GM23248 (cell line): ENCODE results near the gene YPEL1. TPM values are rescaled to one million over a fixed set of nuclear protein-coding genes. Genes with fewer than 3 reads are reported as not detected.

Experiments used
- DNase-seq: peaks from one replicate; pipeline ENCODE4 v3.0.0-alpha.2; 2015
- H2AFZ ChIP-seq: fragments of 200-600 bp; sonication (generic); 2 replicates; pipeline ENCODE4 v1.6.1; 2016; ENCODE audit warnings: antibody characterized with exemption
- H3F3A ChIP-seq: fragments of 200-600 bp; sonication (generic); 2 replicates; pipeline ENCODE4 v1.6.1; 2016; ENCODE audit warnings: mild to moderate bottlenecking, antibody characterized with exemption, mixed run types; ENCODE audit not compliant: insufficient read depth
- H3K27ac ChIP-seq: fragments of 200-600 bp; sonication (generic); 2 replicates; pipeline ENCODE4 v1.5.1; 2016; ENCODE audit warnings: mild to moderate bottlenecking
- H3K27me3 ChIP-seq: fragments of 200-600 bp; sonication (generic); replicated peaks from 2 replicates; pipeline ENCODE4 v1.6.1; 2016; ENCODE audit warnings: mild to moderate bottlenecking; ENCODE audit not compliant: insufficient read depth
- H3K36me3 ChIP-seq: fragments of 200-600 bp; sonication (generic); 2 replicates; pipeline ENCODE4 v1.6.1; 2016; ENCODE audit warnings: low read depth, mild to moderate bottlenecking
- H3K4me1 ChIP-seq: fragments of 200-600 bp; sonication (generic); 2 replicates; pipeline ENCODE4 v1.6.1; 2016; ENCODE audit warnings: mild to moderate bottlenecking; ENCODE audit not compliant: insufficient read depth
- H3K4me2 ChIP-seq: fragments of 200-600 bp; sonication (generic); one replicate; pipeline ENCODE4 v1.6.1; 2016; ENCODE audit warnings: mild to moderate bottlenecking; ENCODE audit not compliant: unreplicated experiment
- H3K4me3 ChIP-seq: fragments of 200-600 bp; sonication (generic); 2 replicates; pipeline ENCODE4 v1.5.1; 2016; ENCODE audit warnings: mild to moderate bottlenecking
- H3K79me2 ChIP-seq: fragments of 200-600 bp; sonication (generic); 2 replicates; pipeline ENCODE4 v1.6.1; 2016; ENCODE audit warnings: mild to moderate bottlenecking; ENCODE audit not compliant: insufficient read depth
- H3K9ac ChIP-seq: fragments of 200-600 bp; sonication (generic); 2 replicates; pipeline ENCODE4 v1.6.1; 2016; ENCODE audit warnings: mild to moderate bottlenecking
- H3K9me2 ChIP-seq: fragments of 200-600 bp; sonication (generic); 2 replicates; pipeline ENCODE4 v1.6.1; 2016; ENCODE audit warnings: mixed run types, mild to moderate bottlenecking, moderate library complexity; ENCODE audit not compliant: insufficient read depth
- H3K9me3 ChIP-seq: fragments of 200-600 bp; sonication (generic); one replicate; pipeline ENCODE4 v1.6.1; 2017; ENCODE audit warnings: low read depth
- H4K20me1 ChIP-seq: fragments of 200-600 bp; sonication (generic); 2 replicates; pipeline ENCODE4 v1.6.0; 2016; ENCODE audit not compliant: insufficient read depth
- EZH2 ChIP-seq: fragments of 200-600 bp; sonication (generic); IDR thresholded peaks from 2 replicates; pipeline ENCODE4 v1.6.1; 2018; ENCODE audit warnings: antibody characterized with exemption, mild to moderate bottlenecking; ENCODE audit not compliant: insufficient read depth, poor library complexity, severe bottlenecking
- EZH2phosphoT487 ChIP-seq: fragments of 200-600 bp; sonication (generic); IDR thresholded peaks from 2 replicates; pipeline ENCODE4 v1.6.1; 2018; ENCODE audit warnings: antibody characterized with exemption, moderate library complexity, mild to moderate bottlenecking, low read depth; ENCODE audit not compliant: insufficient read depth
- WGBS, 2 experiments: methylation state at CpG; one replicate each; pipeline ENCODE4 v1.1.6; 2015 to 2017; ENCODE audit warnings: low lambda C conversion rate in 2 of 2, low coverage in 1 of 2; ENCODE audit errors: missing lambda C conversion rate in 2 of 2; 5-methylcytosine and 5-hydroxymethylcytosine counted together
- in situ Hi-C: fragments of 300-500 bp; cut with MboI; formaldehyde crosslinking; loops from 2 replicates; pipeline ENCODE4 v1.15.0; 2020
- polyA plus RNA-seq: library from polyadenylated mRNA; unstranded; fragments of >200 nt; fragmentation: Nextera tagmentation; extraction: Ambion mirVana; gene quantifications from 2 replicates; pipeline ENCODE4 v1.2.1, GENCODE V29; 2016
- total RNA-seq: library from RNA; depleted of rRNA; stranded (reverse); fragments of >200 nt; shearing (Covaris generic); gene quantifications from 2 replicates; pipeline ENCODE4 v1.2.3, GENCODE V29; 2014

The YPEL1 gene
- total and polyA plus RNA-seq, 2 experiments from 2014 or later: 0.22 to 1.1 TPM

DNA sequence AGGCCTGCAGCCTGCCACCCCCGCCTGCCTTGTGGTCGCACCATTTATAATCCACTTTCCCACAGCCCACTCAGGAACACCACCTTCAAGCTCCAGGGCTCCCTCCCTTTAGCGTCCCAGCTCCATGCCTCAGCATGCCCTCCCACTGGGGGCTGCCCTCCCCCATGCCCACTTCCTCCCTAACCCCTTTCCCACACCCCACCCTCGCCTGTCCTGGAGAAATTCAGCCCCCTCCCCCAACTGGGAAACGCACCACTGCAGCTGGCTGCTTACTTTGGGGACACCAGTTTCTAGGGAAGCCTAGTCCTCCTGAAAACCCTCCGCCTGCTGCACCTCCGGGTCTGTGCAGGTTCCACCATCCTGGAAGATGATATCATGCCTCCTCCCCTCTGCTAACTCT is 3.4 kb upstream of the YPEL1 start:
- H3K9me3 ChIP-seq: no peaks in the 10 kb centered on the region
- H3K36me3 ChIP-seq: no peaks in the 10 kb centered on the region
- no peak overlapping the region for H3K27ac ChIP-seq
- H3K4me1 ChIP-seq: 0 out of 2 replicates have a peak, but pooled peaks cover 3% of the 10 kb centered on the region
- 48 to 55% methylated on average over 6 to 7 of the region's 7 CpGs for WGBS, 2 experiments
- no peaks in the 10 kb centered on the region for H3K79me2 ChIP-seq
- no peak overlapping the region for H3K4me3 ChIP-seq
- TF ChIP-seq EZH2: no peak
- no peak for TF ChIP-seq EZH2phosphoT487
- no peak overlapping the region for H2AFZ ChIP-seq
- no peaks in the 10 kb centered on the region for H3F3A ChIP-seq
- no peak for DNase-seq
- H3K9me2 ChIP-seq: no peaks in the 10 kb centered on the region
- no peak overlapping the region for H3K4me2 ChIP-seq
- no peaks in the 10 kb centered on the region for H4K20me1 ChIP-seq
- H3K9ac ChIP-seq: no peak overlapping the region
- no peaks in the 10 kb centered on the region; the same call in 1 of the 2 replicates for H3K27me3 ChIP-seq
- in situ Hi-C loops: no loop called here

DNA sequence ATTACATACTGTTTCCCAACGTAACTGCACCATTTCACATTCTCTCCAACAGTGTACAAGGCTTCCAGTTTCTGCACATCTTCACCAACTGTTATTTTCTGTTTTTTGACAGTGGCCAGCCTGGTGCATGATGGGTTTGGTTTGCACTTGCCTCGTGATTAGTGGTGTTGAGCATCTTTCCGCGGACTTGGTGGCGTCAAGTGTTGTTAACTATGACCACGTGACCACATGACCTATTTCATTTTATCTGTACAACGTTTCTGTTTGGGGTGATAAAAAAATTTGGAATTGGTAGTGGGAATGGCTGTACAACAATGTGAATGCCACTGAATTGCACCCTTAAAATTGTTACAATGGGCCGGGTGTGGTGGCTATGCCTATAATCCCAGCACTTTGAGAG is 2.5 kb upstream of the YPEL1 start:
- Histone ChIP-seq H3K4me2 (no peak overlapping the region), H3K27ac (no peak overlapping the region), H4K20me1 (no peaks in the 10 kb centered on the region), H3K4me1 (0 out of 2 replicates have a peak, but pooled peaks cover 3% of the 10 kb centered on the region), H2AFZ (no peak overlapping the region), H3K4me3 (no peak overlapping the region), H3K36me3 (no peaks in the 10 kb centered on the region), H3K9me3 (no peaks in the 10 kb centered on the region), H3K9me2 (no peaks in the 10 kb centered on the region), H3K27me3 (no peaks in the 10 kb centered on the region; the same call in 1 of the 2 replicates), H3K9ac (no peak overlapping the region), H3K79me2 (no peaks in the 10 kb centered on the region), H3F3A (no peaks in the 10 kb centered on the region)
- WGBS, 2 experiments: 63 to 67% methylated on average over 8 of the region's 8 CpGs
- no peak for DNase-seq
- TF ChIP-seq EZH2 (no peak), EZH2phosphoT487 (no peak)
- in situ Hi-C loops: no loop called here

DNA sequence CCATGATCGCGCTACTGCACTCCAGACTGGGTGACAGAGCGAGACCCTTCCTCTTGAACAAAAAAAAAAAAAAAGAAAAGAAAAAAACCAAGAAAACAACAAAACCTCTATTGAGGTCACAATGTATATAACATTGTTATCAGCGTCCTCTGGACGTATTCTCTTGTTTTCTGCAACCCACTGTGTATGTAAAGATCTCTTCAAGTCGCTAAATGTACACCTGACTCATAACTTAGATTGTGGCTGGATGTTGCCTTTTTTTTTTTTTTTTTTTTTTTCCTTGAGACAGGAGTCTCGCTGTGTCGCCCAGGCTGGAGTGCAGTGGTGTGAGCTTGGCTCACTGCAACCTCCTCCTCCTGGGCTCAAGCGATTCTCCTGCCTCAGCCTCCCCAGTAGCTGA is 1.4 kb upstream of the YPEL1 start:
- 0 out of 2 replicates have a peak, but pooled peaks cover 3% of the 10 kb centered on the region for H3K4me1 ChIP-seq
- WGBS, 2 experiments: 69 to 72% methylated on average over 9 of the region's 9 CpGs
- H3K36me3 ChIP-seq: no peaks in the 10 kb centered on the region
- H3K4me2 ChIP-seq: no peak overlapping the region
- no peaks in the 10 kb centered on the region for H3K9me2 ChIP-seq
- no peak overlapping the region for H3K4me3 ChIP-seq
- H4K20me1 ChIP-seq: no peaks in the 10 kb centered on the region
- no peak for TF ChIP-seq EZH2
- no peak for TF ChIP-seq EZH2phosphoT487
- H3K79me2 ChIP-seq: no peaks in the 10 kb centered on the region
- DNase-seq: no peak
- no peak overlapping the region for H2AFZ ChIP-seq
- in situ Hi-C loops: no loop called here
- no peaks in the 10 kb centered on the region for H3K9me3 ChIP-seq
- peaks cover 4% of the 10 kb centered on the region; the same call in 1 of the 2 replicates for H3K27me3 ChIP-seq
- no peak overlapping the region for H3K9ac ChIP-seq
- H3F3A ChIP-seq: no peaks in the 10 kb centered on the region
- no peak overlapping the region for H3K27ac ChIP-seq

DNA sequence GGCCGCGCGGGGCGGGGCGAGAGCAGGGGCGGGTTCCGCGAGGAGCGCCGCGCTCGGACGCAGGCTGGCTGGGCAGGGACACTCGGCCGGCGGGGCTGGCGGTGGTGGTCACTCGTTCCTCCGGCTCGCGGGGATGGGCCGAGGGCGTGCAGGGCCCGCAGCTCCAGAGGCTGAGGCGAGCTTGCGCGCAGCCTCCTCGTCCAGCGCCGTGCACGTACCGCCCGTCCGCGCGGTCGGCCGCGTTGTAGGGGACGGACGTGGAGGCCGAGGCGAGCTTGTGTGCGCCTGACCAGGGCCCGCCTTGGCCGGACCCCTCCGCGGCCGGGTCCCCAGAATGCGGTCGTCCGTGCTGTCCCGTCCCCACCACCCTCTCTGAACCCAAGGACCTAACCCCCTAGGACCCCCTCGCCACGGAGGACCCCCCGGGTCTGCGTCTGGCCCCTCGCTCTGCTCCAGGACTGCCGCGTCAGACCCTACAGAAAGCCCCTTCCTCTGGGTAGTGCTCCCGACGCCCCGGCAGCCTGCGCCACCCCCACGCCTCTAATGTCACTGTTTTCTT is 569 bp upstream of the YPEL1 start:
- H3F3A ChIP-seq: no peaks in the 10 kb centered on the region
- no peak for DNase-seq
- H3K4me1 ChIP-seq: 0 out of 2 replicates have a peak, but pooled peaks cover 3% of the 10 kb centered on the region
- H4K20me1 ChIP-seq: no peaks in the 10 kb centered on the region
- in situ Hi-C loops: no loop called here
- peak overlapping the region; percentile 76 for H3K4me3 ChIP-seq
- TF ChIP-seq EZH2: no peak
- no peak for TF ChIP-seq EZH2phosphoT487
- WGBS, 2 experiments: 12 to 21% methylated on average over 43 of the region's 65 CpGs
- H3K4me2 ChIP-seq: peak overlapping the region; percentile 24
- no peak overlapping the region for H3K27ac ChIP-seq
- H2AFZ ChIP-seq: peak overlapping the region; percentile 63
- no peaks in the 10 kb centered on the region for H3K36me3 ChIP-seq
- no peaks in the 10 kb centered on the region for H3K9me3 ChIP-seq
- peaks cover 4% of the 10 kb centered on the region; the same call in 1 of the 2 replicates for H3K27me3 ChIP-seq
- no peak overlapping the region for H3K9ac ChIP-seq
- H3K9me2 ChIP-seq: no peaks in the 10 kb centered on the region
- no peaks in the 10 kb centered on the region for H3K79me2 ChIP-seq
